Stimulated activated CD4-positive, alpha-beta T cell treated with anti-CD3 and anti-CD28 coated beads, Interleukin-2, amount 100 ng/mL, for 48 hours (primary cell): ENCODE results near the gene CBX3.
"Not testable (repeated sequence)": the region's sequence is repeated elsewhere in the genome, so short reads cannot be mapped to it uniquely, and the experiment has no call there.

Experiments
- DNase-seq, 2 donors: peaks; one replicate each; pipeline ENCODE4 v3.0.0-alpha.2; 2020

Gene CBX3

DNA sequence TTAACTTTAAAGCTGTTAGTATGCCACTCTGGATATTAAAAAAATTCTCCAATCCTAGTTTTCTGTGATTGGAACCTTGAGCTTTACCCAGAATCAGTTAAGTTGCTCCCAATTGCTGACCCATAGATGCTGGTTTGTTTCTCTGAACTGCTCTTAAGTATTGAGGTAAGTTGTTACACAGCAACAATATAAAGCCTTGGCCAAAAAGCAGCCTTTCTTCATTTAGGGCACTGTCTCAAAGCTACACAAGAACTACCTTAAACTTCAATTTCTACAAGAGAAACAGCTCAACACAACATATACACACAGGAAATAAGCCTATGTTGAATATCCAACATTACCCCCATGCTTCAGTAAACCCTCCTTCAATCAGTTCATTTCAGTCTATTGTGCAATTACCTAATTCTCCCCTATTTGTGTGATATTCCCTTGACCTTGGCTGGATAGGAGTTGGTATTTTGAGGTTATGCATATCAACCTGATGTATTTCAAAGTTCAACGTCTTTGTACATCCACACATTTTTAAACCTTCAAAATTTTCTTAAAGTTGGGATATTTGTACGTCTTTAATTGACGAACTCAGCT lies 12.5 kb upstream of the CBX3 start:
- DNase-seq, result no peak

- DNase-seq, result no peak
Observed at GRCh38 chr7:26189697-26190096, 11.8 kb upstream of the CBX3 start.

- no peak for DNase-seq
Observed at GRCh38 chr7:26190417-26190869, 11.1 kb upstream of the CBX3 start.

DNA sequence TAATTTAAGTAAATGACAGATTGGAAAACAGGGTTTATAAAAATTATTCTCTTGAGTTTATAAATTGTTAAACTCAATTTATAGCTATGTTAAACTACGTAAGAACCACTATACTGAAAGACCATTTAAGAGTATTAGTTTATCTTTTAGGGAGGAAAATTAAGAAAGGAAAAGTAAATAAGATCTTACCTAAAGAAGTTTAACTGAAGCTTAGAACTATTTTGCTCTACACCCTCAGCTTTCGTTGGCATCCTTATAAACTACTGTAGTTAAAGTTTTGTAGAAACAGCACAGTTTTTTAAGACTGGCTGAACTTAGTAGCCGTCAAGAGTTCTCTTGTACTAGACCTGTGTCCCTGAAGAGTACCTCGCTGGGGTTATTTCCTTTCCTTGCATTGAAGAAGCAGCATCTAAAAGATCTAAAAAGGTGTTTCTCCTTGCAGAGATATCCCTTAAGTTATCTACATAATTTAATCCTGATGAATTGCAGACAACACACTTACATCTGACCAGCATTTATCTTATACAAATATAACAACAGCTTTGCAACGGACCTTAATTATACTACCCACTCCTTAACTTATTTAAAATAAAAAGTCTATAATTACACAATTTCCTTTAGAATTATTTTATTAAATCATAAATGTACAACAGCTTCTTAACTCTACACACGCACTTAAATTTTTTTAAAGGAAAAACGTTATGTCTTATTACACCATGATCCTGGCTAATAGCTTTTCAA lies 10.1 kb upstream of the CBX3 start:
- no peak for DNase-seq

- no peak for DNase-seq
Observed at GRCh38 chr7:26191974-26192479, 9.5 kb upstream of the CBX3 start.

DNA sequence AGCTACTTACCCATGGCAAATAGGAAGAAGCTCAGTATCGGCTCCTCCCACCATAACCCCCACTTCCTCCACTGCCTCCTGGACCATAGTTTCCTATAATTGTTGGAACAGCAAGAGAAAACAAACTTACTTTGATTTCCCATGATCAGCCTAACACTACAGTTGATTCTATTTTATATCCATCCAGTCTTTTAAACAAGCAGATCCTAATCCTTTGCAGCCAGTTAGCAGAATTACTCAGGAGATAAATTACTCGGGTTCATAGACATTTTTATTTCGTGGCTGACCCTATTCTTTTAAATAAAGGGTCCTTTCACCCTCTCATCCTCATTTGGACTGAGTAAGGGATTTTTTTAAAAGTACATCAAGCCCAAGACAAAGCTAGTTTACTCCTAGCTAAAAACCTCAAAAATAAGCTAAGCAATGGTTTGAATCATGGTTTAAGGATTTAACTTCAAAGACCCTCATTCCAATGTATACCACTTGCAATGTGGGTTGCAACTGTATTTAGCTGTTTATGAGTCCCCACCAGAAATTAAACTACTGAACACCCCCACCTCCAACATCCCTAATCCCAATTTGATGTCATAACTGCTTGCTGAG lies 9.0 kb upstream of the CBX3 start:
- DNase-seq, result no peak

GRCh38 chr7:26193432-26194207 lies 7.9 kb upstream of the CBX3 start:
- DNase-seq, result no peak

- not testable (repeated sequence) for DNase-seq
Observed at GRCh38 chr7:26194764-26195163, 6.8 kb upstream of the CBX3 start.

DNA sequence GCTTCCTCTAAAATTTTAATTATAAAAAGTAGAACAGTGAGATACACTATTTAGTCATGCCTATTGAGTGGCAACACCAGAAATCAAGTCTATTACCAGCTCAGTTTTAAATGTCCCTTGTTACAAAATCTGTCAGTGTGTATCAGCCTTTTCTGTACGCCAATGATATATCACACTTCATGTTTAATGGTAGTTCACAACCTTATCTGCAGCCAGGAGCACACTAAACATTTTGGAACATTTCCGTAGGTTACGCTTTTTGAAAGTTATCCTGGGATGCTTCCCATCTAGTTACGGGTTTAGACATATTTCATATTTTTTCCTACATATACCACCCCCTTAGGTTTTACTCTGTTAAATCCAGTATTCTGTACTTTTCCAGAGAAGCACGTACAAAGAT lies 6.4 kb upstream of the CBX3 start:
- DNase-seq, result no peak

GRCh38 chr7:26195867-26196657 lies 5.5 kb upstream of the CBX3 start:
- no peak for DNase-seq

GRCh38 chr7:26197153-26198115 lies 4.1 kb upstream of the CBX3 start:
- DNase-seq, result no peak

DNA sequence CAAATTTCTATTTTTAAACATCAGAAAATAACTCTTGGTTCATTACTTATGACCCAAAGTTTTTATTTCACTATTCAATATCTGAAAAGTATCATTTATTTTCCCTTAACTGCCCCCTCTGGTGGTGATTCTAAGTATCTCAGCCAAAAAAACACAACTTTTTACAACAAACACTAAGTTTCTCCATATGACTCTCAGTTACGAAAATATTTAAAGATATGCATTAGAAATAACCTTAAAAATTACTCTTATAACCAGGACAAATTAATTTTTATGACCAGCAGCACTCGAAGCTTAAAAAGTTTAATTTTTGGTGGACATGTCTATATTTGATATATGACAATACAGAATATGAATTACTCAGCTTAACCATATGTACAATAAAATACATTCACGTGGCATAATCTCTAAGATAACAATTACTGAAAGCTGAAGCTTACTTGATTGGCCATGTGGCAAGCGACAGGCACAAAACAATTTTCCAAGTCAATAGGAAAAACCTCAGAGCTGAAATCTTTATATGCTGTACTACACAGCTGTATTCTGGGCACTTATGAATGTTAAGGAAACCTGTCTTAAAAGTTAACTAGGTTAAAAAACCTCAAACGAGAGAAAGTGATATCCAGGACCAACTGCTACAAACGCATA lies 3.3 kb upstream of the CBX3 start:
- no peak for DNase-seq

GRCh38 chr7:26198781-26199169 lies 2.8 kb upstream of the CBX3 start:
- DNase-seq, result no peak

DNA sequence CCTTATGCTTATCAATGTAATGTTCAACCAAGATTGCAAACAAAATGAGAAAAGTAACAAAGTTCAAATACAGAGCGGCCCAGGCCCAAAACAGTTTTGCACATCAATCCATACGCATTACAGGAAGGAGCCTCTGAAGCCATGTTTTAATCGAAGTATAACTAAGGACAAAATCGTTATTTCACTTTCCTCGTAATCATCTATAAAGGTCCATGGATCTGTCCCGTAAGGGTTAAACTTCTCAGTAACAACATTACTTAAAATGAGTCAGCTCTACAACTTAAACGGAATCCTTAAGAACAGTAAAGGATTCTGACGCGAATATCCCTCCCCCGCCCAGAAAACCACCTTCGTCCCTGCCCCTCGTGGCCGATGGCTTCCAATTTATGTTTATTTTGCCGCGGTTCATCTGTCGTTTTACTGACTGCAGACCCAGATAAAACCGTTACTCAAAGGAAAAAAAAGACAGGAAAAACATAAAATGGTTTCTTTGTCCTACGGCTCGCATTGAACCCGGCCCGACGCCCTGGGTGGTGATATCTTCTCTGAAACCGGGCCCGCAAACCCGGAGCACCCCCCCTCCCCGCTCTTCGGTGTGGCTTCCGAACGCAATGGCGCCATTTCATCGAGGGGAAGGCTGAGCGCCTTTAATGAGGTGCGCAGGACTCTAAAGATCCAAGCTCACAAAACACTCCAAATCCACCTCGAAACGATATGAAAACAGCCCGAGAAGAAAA lies 2.1 kb upstream of the CBX3 start:
- DNase-seq, result peak; percentile 49 to 50

DNA sequence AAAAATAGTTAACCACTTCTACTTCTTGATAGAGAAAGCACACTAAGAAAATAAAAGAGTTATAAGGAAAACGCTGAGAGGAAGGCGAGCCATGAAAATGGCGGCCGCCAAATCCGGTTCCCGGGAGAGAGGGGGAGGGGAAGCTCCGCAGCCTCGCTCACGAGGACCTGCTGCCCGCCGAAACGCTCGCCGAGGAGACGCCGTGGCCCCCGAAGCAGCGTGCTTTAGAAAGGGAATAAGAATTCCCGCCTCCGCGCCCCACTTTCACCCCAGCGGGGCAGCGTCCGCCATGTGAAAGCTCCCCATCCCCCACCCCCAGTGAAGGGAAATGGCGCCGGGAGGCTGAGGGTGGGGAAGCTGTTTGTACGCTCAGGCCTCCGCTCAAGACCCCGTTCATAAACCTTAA lies 1.5 kb upstream of the CBX3 start:
- DNase-seq, result peak; percentile 70 to 74

GRCh38 chr7:26200444-26201246 lies 900 bp upstream of the CBX3 start, which contains the start of gene HNRNPA2B1:
TSS of gene HNRNPA2B1 (minus strand) at chr7:26200746. CDS start at chr7:26200577, 169 bp downstream.
- peak; percentile 96 to 99 for DNase-seq

DNA sequence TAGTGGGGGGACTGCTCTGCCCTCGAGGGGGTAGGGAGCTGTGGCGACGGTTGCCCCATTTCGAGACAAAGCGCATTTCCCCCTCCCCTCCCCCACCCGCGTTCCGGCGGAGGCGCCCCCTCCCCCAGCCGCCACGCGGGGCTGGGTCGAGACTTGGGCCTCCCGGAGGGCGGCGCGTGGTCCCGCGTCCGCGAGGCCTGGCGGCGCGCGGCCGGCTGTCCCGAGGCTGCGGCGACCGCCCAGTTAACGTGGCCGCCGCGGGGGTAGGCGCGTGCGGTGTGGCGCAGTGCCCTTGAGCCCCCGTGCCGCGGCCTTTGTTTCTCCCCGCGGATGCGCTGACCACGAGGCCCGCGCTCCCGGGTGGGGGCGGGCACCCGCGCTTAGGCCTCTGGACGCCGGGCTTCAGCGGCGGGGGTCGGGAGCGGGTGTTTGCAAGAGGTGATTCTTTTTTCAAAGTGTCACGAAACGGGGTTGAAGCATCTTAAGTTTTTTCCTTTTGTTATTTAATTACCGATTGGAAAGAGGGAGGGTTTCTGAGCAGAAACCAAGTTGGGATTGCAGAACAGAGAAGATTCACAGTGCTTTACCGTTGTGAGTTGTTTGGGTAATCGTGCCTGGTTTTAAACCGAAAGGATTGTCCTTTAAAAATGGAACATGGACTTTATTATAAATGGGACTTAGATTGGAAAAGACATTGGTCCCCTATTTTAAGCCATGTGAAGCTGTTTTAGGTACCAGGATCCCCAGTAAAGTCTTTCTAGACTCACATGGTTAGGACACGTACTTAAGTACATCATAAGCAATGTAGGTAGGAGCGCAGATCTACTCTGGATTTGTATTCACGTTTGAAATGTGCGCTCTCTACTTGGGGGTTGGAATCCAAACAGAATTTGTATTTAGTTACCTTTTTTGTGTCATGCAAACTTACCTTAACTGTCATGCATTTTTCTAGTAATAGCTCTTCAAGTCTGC lies 760 bp downstream of the CBX3 start:
- peak; percentile 46 to 51 for DNase-seq

- DNase-seq, result no peak
Observed at GRCh38 chr7:26203016-26203415, 1.5 kb downstream of the CBX3 start.
